Heart right ventricle (tissue), 16 donors: Measurements from ENCODE around the gene ATP2B1. TPM values are rescaled to one million over a fixed set of nuclear protein-coding genes. Genes with fewer than 3 reads are reported as not detected.

Source experiments
- ATAC-seq, 8 donors: fragments of 200-7000 bp; cut with Tn5 transposase; one replicate each; pipeline ENCODE4 v1.9.1; 2020; ENCODE audit warnings: mild to moderate bottlenecking in 8 of 8, moderate library complexity in 8 of 8, moderate number of reproducible peaks in 1 of 8
- DNase-seq, 2 donors: peaks; one replicate each; pipeline ENCODE4 v3.0.0-alpha.2; 2020
- H3K27ac ChIP-seq, 10 donors: fragments of 200-600 bp; sonication (generic) in 2 of 10; one replicate each; pipeline versions ENCODE4 v1.5.0 to v1.8.0; 2020 to 2022; ENCODE audit warnings: mild to moderate bottlenecking in 3 of 10
- H3K27me3 ChIP-seq, 7 donors: fragments of 200-600 bp; one replicate each; pipeline ENCODE4 v1.8.0; 2021 to 2022; ENCODE audit warnings: mild to moderate bottlenecking in 2 of 7
- H3K36me3 ChIP-seq, 9 donors: fragments of 200-600 bp; sonication (generic) in 1 of 9; one replicate each; pipeline versions ENCODE4 v1.5.0 to v1.8.0; 2020 to 2022; ENCODE audit warnings: mild to moderate bottlenecking in 2 of 9
- H3K4me1 ChIP-seq, 9 donors: fragments of 200-600 bp; sonication (generic) in 1 of 9; one replicate each; pipeline versions ENCODE4 v1.5.0 to v1.8.0; 2020 to 2022; ENCODE audit warnings: mild to moderate bottlenecking in 4 of 9
- H3K4me3 ChIP-seq, 10 donors: fragments of 200-600 bp; sonication (generic) in 2 of 10; one replicate each; pipeline versions ENCODE4 v1.5.0 to v1.8.0; 2020 to 2022; ENCODE audit warnings: mild to moderate bottlenecking in 7 of 10, moderate library complexity in 2 of 10
- H3K9me3 ChIP-seq, 11 donors: fragments of 200-600 bp in 10 of 11; sonication (generic) in 2 of 11; one replicate each; pipeline versions ENCODE4 v1.5.0 to v1.8.0; 2013 to 2022; ENCODE audit warnings: mild to moderate bottlenecking in 2 of 11, control low read depth in 1 of 11, moderate library complexity in 1 of 11
- CTCF ChIP-seq, 9 donors: fragments of 200-600 bp; sonication (generic) in 2 of 9; IDR thresholded peaks; one replicate each; pipeline versions ENCODE4 v1.5.0 to v1.8.0; 2021 to 2022; ENCODE audit warnings: antibody characterized with exemption in 9 of 9, mild to moderate bottlenecking in 5 of 9, moderate library complexity in 1 of 9
- WGBS, 2 donors: extraction: QIAGEN DNeasy Blood & Tissue Kit; methylation state at CpG; one replicate each; pipeline ENCODE4 v1.1.7; 2013; ENCODE audit warnings: inconsistent platforms in 1 of 2; 5-methylcytosine and 5-hydroxymethylcytosine counted together
- intact Hi-C, 10 donors: fragments of 100-400 bp; cut with DNase I; formaldehyde crosslinking; loops; one replicate each; pipeline versions ENCODE4 v1.11.1 to v1.14.2; 2022
- polyA plus RNA-seq, 2 donors: library from polyadenylated mRNA; stranded (reverse); fragments of 200-250 nt; gene quantifications; one replicate each; pipeline ENCODE4 v1.2.3, GENCODE V29; 2013
- total RNA-seq, 10 donors: library from RNA; stranded (reverse); fragmentation: NEBNext Ultra II Directional in 3 of 10; extraction: Animal tissue kit (Norgen Biotek cat#: 25700) in 3 of 10; gene quantifications; one replicate each; pipeline versions ENCODE4 v1.2.1 to v1.2.4, GENCODE V29; 2021 to 2023
- donor health status: Arrhythmogenic right ventricular cardiomyopathy.
- donor health status: ischemic (EF 13 %, LVEDD 7.1; RV severe dilation, severe dysfunction).
- donor health status: healthy with polysubstance abuse.
- donor health status: DM: no; HTN: yes; CAD: no.
- donor health status: DM: no; HTN: no; CAD: no.
- donor health status: ischemic (EF 25% LVEDD 6.9; RV normal size, moderate dysfunction).
- donor health status: ischemic (EF 25% LVEDD 5.7; RV mildly dilated, moderate dysfunction).
- donor health status: healthy.
- donor health status: DM: yes; HTN: yes; CAD: no.
- donor health status: Ischemic cardiomyopathy.
- donor health status: ischemic (EF 35%, LVEDD 5.7; RV mildly dilated, moderate dysfunction).
- donor health status: nonischemic (EF 11% LVEDD 7.7; RV severe dilation, severe dysfunction).
- donor health status: DM: yes; HTN: yes; CAD: no.
- donor health status: PGD.
- donor health status: ischemic (EF 29% LVEDD 5.4; RV normal size, mild dysfunction).
- donor health status: nonischemic (EF 23%, LVEDD 6.1; RV moderate dilation, normal function).

The ATP2B1 gene
- total and polyA plus RNA-seq, 12 donors = 5.9 to 20.5 (median 15.2) TPM

GRCh38 chr12:89662623-89663022, 46.0 kb downstream of the ATP2B1 start:
- Histone ChIP-seq H3K36me3 (no peaks in the 10 kb centered on the region), H3K9me3 (no peaks in the 10 kb centered on the region), H3K27ac (peak overlapping the region in 2 of 10 donors; percentile 8 to 12), H3K4me1 (peaks cover 3 to 52% (median 42%) of the 10 kb centered on the region in 9 donors), H3K27me3 (no peaks in the 10 kb centered on the region), H3K4me3 (no peak overlapping the region)
- intact Hi-C loops = loop anchor here in 1 of 10 donors (1.0 kb wide), 1 partner anchor 12 kb away; no protein-coding TSS in a partner anchor
- no peak for DNase-seq
- peak in 4 of 8 donors; percentile 58 to 84 (median 80) for ATAC-seq
- no peak for TF ChIP-seq CTCF (IDR thresholded peaks at IDR 0.05)

- 89 to 90% methylated on average over 4 of the region's 4 CpGs for WGBS, 2 donors
- Histone ChIP-seq H3K4me1 (peaks cover 3 to 52% (median 45%) of the 10 kb centered on the region in 9 donors), H3K4me3 (no peak overlapping the region), H3K27me3 (no peaks in the 10 kb centered on the region), H3K36me3 (no peaks in the 10 kb centered on the region), H3K27ac (peak overlapping the region in 1 of 10 donors; percentile 12), H3K9me3 (no peaks in the 10 kb centered on the region)
- ATAC-seq (no peak), DNase-seq (no peak)
- no peak for TF ChIP-seq CTCF (IDR thresholded peaks at IDR 0.05)
- intact Hi-C loops = no loop called here
These were observed 46.8 kb downstream of the ATP2B1 start for GRCh38 chr12:89661706-89662330.

GRCh38 chr12:89657739-89658138, 50.9 kb downstream of the ATP2B1 start:
- peaks cover 0 to 22% (median 13%) of the 10 kb centered on the region in 9 donors for H3K4me1 ChIP-seq
- H3K4me3 ChIP-seq = no peak overlapping the region
- no peak overlapping the region for H3K27ac ChIP-seq
- 94 to 100% methylated on average over 1 of the region's 1 CpG for WGBS, 2 donors
- H3K9me3 ChIP-seq = no peaks in the 10 kb centered on the region
- H3K27me3 ChIP-seq = no peaks in the 10 kb centered on the region
- no peak for DNase-seq
- no peak for TF ChIP-seq CTCF (IDR thresholded peaks at IDR 0.05)
- intact Hi-C loops = no loop called here
- H3K36me3 ChIP-seq = peaks cover 0 to 11% (median 0%) of the 10 kb centered on the region in 9 donors
- ATAC-seq = no peak

- no peak for TF ChIP-seq CTCF (IDR thresholded peaks at IDR 0.05)
- intact Hi-C loops = no loop called here
- H3K27ac ChIP-seq = no peak overlapping the region
- H3K4me1 ChIP-seq = peaks cover 0 to 15% (median 7%) of the 10 kb centered on the region in 9 donors
- no peaks in the 10 kb centered on the region for H3K27me3 ChIP-seq
- 92 to 96% methylated on average over 2 of the region's 2 CpGs for WGBS, 2 donors
- ATAC-seq (no peak), DNase-seq (no peak)
- H3K36me3 ChIP-seq = peaks cover 0 to 11% (median 0%) of the 10 kb centered on the region in 9 donors
- H3K4me3 ChIP-seq = no peak overlapping the region
- H3K9me3 ChIP-seq = no peaks in the 10 kb centered on the region
These were observed 51.6 kb downstream of the ATP2B1 start for GRCh38 chr12:89657066-89657465.
